Measurements from ENCODE around the gene PVALEF. TPM values are rescaled to one million over a fixed set of nuclear protein-coding genes. Genes with fewer than 3 reads are reported as not detected.

The PVALEF gene
- total and polyA plus RNA-seq, 2 donors (not counting 3 experiments of a cell fraction or from before 2014, with no cell fraction given): not detected

DNA sequence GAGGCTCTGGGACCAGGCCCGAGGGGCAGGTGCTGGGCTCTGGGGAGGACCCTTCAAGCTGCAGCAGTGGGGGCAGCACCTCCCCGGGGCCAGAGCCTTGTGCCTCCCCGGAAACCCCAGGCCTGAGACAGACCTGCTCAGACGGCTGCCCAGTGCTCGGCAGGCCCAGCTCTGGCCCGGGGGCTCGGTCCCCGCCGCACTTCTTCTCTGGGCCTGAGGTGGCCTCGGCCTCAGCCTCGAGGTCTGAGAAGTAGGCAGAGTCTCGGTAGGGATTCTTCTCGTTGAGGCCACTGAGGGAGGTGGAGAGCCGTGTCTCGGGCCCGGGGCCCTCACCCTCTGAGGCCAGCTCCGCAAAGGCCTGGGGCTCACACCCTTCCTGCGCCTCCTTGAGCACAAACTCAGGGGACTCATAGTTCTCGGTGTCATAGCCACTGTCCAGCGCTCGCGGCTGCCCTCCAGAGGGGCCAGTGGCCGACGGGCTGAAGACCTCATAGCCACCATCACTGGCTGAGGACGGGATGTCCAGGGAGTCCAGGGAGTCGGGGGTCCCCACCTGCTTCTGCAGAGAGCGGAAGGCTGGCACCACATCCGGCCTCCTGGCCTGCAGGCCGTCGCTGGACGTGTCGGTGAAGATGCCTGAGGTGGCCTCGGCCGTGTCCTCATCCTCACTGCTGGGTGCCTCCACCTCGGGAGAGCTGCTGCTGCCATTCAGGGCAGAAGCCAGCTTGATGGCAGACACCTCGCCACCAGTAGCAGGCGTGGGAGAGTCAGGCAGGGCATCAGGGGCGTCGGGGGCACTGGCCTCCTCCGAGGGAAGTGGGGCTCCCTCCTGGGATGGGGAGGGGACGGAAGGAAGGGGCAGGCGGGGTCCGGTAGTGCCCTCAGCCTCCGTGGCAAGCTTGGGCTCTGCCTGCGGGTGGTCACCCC, 44.3 kb upstream of the PVALEF start:
- POLR2A ChIA-PET: no interaction called here
- no peaks in the 10 kb centered on the region for H4K20me1 ChIP-seq (replicated peaks; ENCODE audit: control insufficient read depth, extremely low read depth, insufficient read depth, low read length)
- BruUV-seq (replicated peaks): no TSS peak
- H3K9ac ChIP-seq (replicated peaks; ENCODE audit: extremely low read depth, insufficient read depth, low read length): no peak overlapping the region
- H3K27me3 ChIP-seq (ENCODE audit: control insufficient read depth in 2 of 2, insufficient read depth in 2 of 2, low read length in 2 of 2): peaks cover 9 to 15% of the 10 kb centered on the region in 2 experiments
- DNase-seq (ENCODE audit: low read depth, low spot score) (no peak), FAIRE-seq (no peak)
- CTCF ChIA-PET: interaction anchor here (1.7 kb wide), 1 partner anchor 80 kb away, joined by 4 read pairs; no protein-coding TSS in a partner anchor
- peaks cover 7% of the 10 kb centered on the region for H3K4me1 ChIP-seq (ENCODE audit: control insufficient read depth, extremely low read depth, insufficient read depth, low read length)
- no peaks in the 10 kb centered on the region for H3K79me2 ChIP-seq (ENCODE audit: control insufficient read depth, insufficient read depth, low read length)
- no peak overlapping the region for H3K4me3 ChIP-seq (replicated peaks in 1 of 3; ENCODE audit: insufficient read depth in 1 of 3, low read depth in 1 of 3, low read length in 3 of 3)
- no peak overlapping the region for H3K4me2 ChIP-seq (ENCODE audit: insufficient read depth, low read length)
- TF ChIP-seq POLR2AphosphoS5 (IDR thresholded peaks at IDR 0.05; ENCODE audit: insufficient read depth, low read depth, low read length) (no peak), MYC (IDR thresholded peaks at IDR 0.05; ENCODE audit: low read depth, low read length) (no peak), POLR2A (IDR thresholded peaks at IDR 0.05; ENCODE audit: low read depth, low read length) (no peak), GATA2 (IDR thresholded peaks at IDR 0.05; ENCODE audit: insufficient read depth, insufficient read length, low read depth, low read length) (no peak), JUN (IDR thresholded peaks at IDR 0.05; ENCODE audit: borderline replicate concordance, insufficient read depth, insufficient read length, low read depth) (no peak), FOS (IDR thresholded peaks at IDR 0.05; ENCODE audit: borderline replicate concordance, insufficient read depth, low read length) (no peak), EZH2 (IDR thresholded peaks at IDR 0.05; ENCODE audit: borderline replicate concordance, low read depth, low read length, severe bottlenecking) (no peak)
- TF ChIP-seq, protein P1, sequence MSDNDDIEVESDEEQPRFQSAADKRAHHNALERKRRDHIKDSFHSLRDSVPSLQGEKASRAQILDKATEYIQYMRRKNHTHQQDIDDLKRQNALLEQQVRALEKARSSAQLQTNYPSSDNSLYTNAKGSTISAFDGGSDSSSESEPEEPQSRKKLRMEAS (IDR thresholded peaks at IDR 0.05; ENCODE audit: insufficient read depth, insufficient read length): no peak
- TF ChIP-seq, protein P2, sequence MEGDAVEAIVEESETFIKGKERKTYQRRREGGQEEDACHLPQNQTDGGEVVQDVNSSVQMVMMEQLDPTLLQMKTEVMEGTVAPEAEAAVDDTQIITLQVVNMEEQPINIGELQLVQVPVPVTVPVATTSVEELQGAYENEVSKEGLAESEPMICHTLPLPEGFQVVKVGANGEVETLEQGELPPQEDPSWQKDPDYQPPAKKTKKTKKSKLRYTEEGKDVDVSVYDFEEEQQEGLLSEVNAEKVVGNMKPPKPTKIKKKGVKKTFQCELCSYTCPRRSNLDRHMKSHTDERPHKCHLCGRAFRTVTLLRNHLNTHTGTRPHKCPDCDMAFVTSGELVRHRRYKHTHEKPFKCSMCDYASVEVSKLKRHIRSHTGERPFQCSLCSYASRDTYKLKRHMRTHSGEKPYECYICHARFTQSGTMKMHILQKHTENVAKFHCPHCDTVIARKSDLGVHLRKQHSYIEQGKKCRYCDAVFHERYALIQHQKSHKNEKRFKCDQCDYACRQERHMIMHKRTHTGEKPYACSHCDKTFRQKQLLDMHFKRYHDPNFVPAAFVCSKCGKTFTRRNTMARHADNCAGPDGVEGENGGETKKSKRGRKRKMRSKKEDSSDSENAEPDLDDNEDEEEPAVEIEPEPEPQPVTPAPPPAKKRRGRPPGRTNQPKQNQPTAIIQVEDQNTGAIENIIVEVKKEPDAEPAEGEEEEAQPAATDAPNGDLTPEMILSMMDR (IDR thresholded peaks at IDR 0.05; ENCODE audit: extremely low read depth in 1 of 2, insufficient read depth in 1 of 2, low read depth in 1 of 2, low read length in 2 of 2): no peak
- H3K9me1 ChIP-seq (replicated peaks; ENCODE audit: control insufficient read depth, extremely low read depth, insufficient read depth, low read length): no peaks in the 10 kb centered on the region
- intact Hi-C loops (cut with micrococcal nuclease): no loop called here
- dilution Hi-C loops (cut with MboI; ENCODE audit: extremely low pct_ligation_motif_present, low sequenced_read_pairs): no loop called here
- H3K9me3 ChIP-seq (replicated peaks; ENCODE audit: control insufficient read depth, insufficient read depth, low read length): no peaks in the 10 kb centered on the region
- no peaks in the 10 kb centered on the region for H3K36me3 ChIP-seq (ENCODE audit: control insufficient read depth in 2 of 2, extremely low read depth in 1 of 2, insufficient read depth in 2 of 2, low read length in 2 of 2)
- no peak overlapping the region for H2AFZ ChIP-seq (ENCODE audit: low read depth, low read length)
- H3K27ac ChIP-seq (ENCODE audit: insufficient read depth, low read depth, low read length): no peak overlapping the region
